ENCODE data around the gene SORCS1. TPM values are rescaled to one million over a fixed set of nuclear protein-coding genes. Genes with fewer than 3 reads are reported as not detected.

SORCS1 gene
- total and polyA plus RNA-seq, 2 of the 8 experiments (the other 6 are each of a cell fraction or from before 2014, with no cell fraction given) = 4.1 to 4.6 TPM

- Histone ChIP-seq H4K20me1 (replicated peaks in 1 of 2; ENCODE audit: control insufficient read depth in 1 of 2, insufficient read depth in 2 of 2, low read length in 2 of 2) (no peaks in the 10 kb centered on the region), H2BK12ac (ENCODE audit: low read depth, low read length) (no peak overlapping the region), H3K14ac (ENCODE audit: insufficient read length) (no peak overlapping the region), H3K4ac (replicated peaks; ENCODE audit: insufficient read length, low read depth, low read length) (no peak overlapping the region), H4K5ac (ENCODE audit: insufficient read length, low read depth, low read length) (no peak overlapping the region), H3K4me2 (ENCODE audit: insufficient read depth in 1 of 2, low read depth in 2 of 2, low read length in 2 of 2) (no peak overlapping the region), H3K4me3 (ENCODE audit: extremely low read depth in 1 of 4, insufficient read depth in 2 of 4, low read depth in 3 of 4, low read length in 4 of 4) (no peak overlapping the region), H3K79me2 (ENCODE audit: control insufficient read depth in 1 of 2, insufficient read depth in 2 of 2, low read length in 2 of 2) (no peaks in the 10 kb centered on the region), H4K8ac (ENCODE audit: extremely low read depth, insufficient read depth, low read length) (no peak overlapping the region), H3K23ac (ENCODE audit: insufficient read length) (no peak overlapping the region), H3K36me3 (ENCODE audit: control insufficient read depth in 2 of 4, insufficient read depth in 4 of 4, low read length in 3 of 4) (no peaks in the 10 kb centered on the region), H3K79me1 (ENCODE audit: low read depth, low read length) (no peaks in the 10 kb centered on the region), H3K4me1 (replicated peaks in 1 of 4; ENCODE audit: control insufficient read depth in 3 of 4, insufficient read depth in 4 of 4, low read length in 3 of 4) (peaks cover 0 to 12% (median 3%) of the 10 kb centered on the region in 4 experiments; a peak in 5 of 7 replicates), H3K27ac (ENCODE audit: low read depth, low read length) (no peak overlapping the region), H3K56ac (replicated peaks; ENCODE audit: insufficient read length, low read depth, low read length) (no peak overlapping the region), H3K9me3 (ENCODE audit: insufficient read depth in 2 of 2, low read depth in 1 of 2, low read length in 1 of 2) (no peaks in the 10 kb centered on the region), H2AFZ (ENCODE audit: low read length) (no peak overlapping the region), H2BK20ac (ENCODE audit: low read length) (no peak overlapping the region), H2BK5ac (ENCODE audit: low read depth, low read length) (no peak overlapping the region), H3K27me3 (replicated peaks in 1 of 4; ENCODE audit: control insufficient read depth in 3 of 4, extremely low read depth in 1 of 4, insufficient read depth in 3 of 4, low read length in 3 of 4) (peaks cover 2 to 14% (median 5%) of the 10 kb centered on the region in 4 experiments; a peak in 4 of 7 replicates), H3K18ac (ENCODE audit: extremely low read depth, low read length) (no peak overlapping the region), H2AK5ac (ENCODE audit: low read depth, low read length) (no peak overlapping the region), H2BK15ac (ENCODE audit: low read length) (no peak overlapping the region), H2BK120ac (replicated peaks; ENCODE audit: low read depth, low read length) (no peak overlapping the region), H3K23me2 (ENCODE audit: low read depth, low read length) (no peaks in the 10 kb centered on the region), H3K9ac (replicated peaks in 1 of 4; ENCODE audit: extremely low read depth in 1 of 4, low read depth in 3 of 4, low read length in 3 of 4) (no peak overlapping the region), H4K91ac (replicated peaks; ENCODE audit: insufficient read length, low read length) (no peak overlapping the region)
- FAIRE-seq (no peak), DNase-seq (ENCODE audit: low read depth in 1 of 2, low spot score in 2 of 2) (no peak)
- POLR2A ChIA-PET (ENCODE audit: partially characterized antibody) = no interaction called here
- CTCF ChIA-PET (ENCODE audit: partially characterized antibody) = interaction anchor here (0.6 to 1.1 kb wide), 2 partner anchors 58 to 109 kb away, joined by 3 read pairs; no protein-coding TSS in a partner anchor
- 84% methylated on average over 4 of the region's 4 CpGs; no CpG with 5 or more reads in 1 of the 2 experiments for WGBS, 2 experiments (ENCODE audit: extremely low coverage in 1 of 2, insufficient coverage in 1 of 2, insufficient read length in 1 of 2, insufficient replicate concordance in 2 of 2, low coverage in 1 of 2, low lambda C conversion rate in 2 of 2, missing lambda C conversion rate in 1 of 2)
- TF ChIP-seq TAF1 (IDR thresholded peaks at IDR 0.05; ENCODE audit: low read depth, low read length) (no peak), BRCA1 (IDR thresholded peaks at IDR 0.05; ENCODE audit: low read depth, low read length) (no peak), CREB1 (IDR thresholded peaks at IDR 0.05) (no peak), RXRA (IDR thresholded peaks at IDR 0.05; ENCODE audit: insufficient read depth, low read depth, low read length) (no peak), YY1 (IDR thresholded peaks at IDR 0.05; ENCODE audit: low read depth, low read length) (no peak), SIN3A (conservative IDR thresholded peaks at IDR 0.05 in 1 of 2, IDR thresholded peaks at IDR 0.05 in 1 of 2; ENCODE audit: low read depth in 1 of 2, low read length in 2 of 2) (no peak), EZH2 (IDR thresholded peaks at IDR 0.05; ENCODE audit: low read depth, low read length, severe bottlenecking) (no peak), ZNF274 (IDR thresholded peaks at IDR 0.05; ENCODE audit: borderline replicate concordance, extremely low read depth, low read length) (no peak), USF2 (IDR thresholded peaks at IDR 0.05; ENCODE audit: low read length) (no peak), ATF3 (IDR thresholded peaks at IDR 0.05; ENCODE audit: insufficient read depth, low read depth, low read length) (no peak), RAD21 (IDR thresholded peaks at IDR 0.05 in 1 of 2, conservative IDR thresholded peaks at IDR 0.05 in 1 of 2; ENCODE audit: low read depth in 2 of 2, low read length in 2 of 2) (no peak), JUN (IDR thresholded peaks at IDR 0.05; ENCODE audit: low read depth, low read length) (no peak)
Measured at GRCh38 chr10:106920538-106920937, 244.0 kb downstream of the SORCS1 start.
